ENCODE measurements around the gene MANF.

DNA sequence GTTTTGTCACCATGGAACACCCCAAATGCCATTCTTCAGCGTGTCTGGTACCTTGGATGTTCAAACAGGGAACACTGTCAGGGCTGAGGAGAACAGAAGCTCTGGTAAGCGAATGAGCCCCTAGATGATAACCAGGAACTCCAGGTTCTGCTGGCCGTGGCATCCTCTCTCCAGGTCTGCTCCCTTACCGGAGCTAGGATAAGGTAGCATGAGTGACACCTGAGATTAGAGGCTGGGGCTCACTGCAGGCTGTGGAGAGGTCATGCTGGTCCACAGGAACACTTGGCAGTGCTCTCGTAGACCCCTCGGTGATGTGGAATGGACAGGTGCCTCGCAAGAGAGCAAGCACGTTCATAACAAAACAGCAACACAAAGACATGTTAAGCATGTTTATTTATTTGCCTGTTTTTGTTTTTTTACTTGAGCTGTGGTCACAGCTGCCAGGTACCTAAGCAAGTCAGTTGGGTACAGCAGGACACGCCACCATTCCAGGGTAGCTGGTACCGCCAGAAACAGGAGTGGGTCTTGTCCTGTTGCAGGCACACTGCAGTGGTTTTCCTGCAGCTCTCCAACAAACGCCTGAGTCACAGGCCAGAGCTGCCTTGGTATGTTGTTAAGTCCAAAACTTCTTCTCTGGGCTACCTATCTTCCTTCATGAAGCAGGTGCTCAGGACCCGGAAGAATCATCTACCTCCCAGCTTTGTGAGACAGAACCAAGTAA lies 10.6 kb downstream of the MANF start:
- TF ChIP-seq, protein P1, sequence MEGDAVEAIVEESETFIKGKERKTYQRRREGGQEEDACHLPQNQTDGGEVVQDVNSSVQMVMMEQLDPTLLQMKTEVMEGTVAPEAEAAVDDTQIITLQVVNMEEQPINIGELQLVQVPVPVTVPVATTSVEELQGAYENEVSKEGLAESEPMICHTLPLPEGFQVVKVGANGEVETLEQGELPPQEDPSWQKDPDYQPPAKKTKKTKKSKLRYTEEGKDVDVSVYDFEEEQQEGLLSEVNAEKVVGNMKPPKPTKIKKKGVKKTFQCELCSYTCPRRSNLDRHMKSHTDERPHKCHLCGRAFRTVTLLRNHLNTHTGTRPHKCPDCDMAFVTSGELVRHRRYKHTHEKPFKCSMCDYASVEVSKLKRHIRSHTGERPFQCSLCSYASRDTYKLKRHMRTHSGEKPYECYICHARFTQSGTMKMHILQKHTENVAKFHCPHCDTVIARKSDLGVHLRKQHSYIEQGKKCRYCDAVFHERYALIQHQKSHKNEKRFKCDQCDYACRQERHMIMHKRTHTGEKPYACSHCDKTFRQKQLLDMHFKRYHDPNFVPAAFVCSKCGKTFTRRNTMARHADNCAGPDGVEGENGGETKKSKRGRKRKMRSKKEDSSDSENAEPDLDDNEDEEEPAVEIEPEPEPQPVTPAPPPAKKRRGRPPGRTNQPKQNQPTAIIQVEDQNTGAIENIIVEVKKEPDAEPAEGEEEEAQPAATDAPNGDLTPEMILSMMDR (IDR thresholded peaks at IDR 0.05): no peak
- no peak for TF ChIP-seq POLR2A (IDR thresholded peaks at IDR 0.05)

Measured in body of pancreas (tissue), 4 donors.